Measurements from ENCODE around the gene GTF3A. TPM values are rescaled to one million over a fixed set of nuclear protein-coding genes. Genes with fewer than 3 reads are reported as not detected.

Gene GTF3A
- total and polyA plus RNA-seq, 2 experiments from 2014 or later, result 109 to 190 TPM

DNA sequence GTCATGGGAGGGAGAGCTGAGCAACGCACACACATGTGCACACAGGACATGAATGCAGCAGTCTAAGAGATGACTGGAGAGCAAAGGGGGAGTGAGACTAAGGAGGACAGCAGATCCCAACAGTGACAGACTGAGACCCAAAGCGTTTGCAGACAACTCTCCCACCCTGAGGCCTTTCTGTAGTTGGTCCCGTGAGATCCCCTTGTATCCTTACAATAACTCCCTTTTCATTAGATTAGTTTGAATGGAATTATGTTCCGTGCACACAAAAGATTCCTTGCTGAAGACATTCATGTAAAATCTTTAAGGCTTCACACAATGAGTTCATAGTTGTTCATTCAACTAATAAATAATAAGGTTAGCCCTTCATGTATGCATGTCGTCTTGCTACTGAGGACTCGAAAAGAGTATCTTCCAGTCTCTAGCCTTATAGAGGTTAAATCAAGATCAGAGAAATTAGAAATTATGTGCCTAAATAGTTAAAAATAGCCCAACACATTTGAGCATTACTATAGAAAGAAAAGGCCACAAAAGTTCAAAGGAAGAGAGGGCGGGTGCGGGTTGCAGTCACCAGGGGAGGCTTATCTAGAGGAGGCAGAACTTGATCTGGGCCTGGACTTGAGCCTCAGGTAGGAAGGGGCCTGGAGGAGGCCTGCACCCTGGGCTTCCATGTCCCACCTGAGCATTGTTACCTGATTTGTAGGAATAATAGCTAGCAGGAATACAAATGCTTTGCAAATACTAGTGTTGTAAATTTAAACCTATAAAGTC, 3.1 kb upstream of the GTF3A start:
- no peak overlapping the region for H3K4me3 ChIP-seq
- H3K36me3 ChIP-seq (ENCODE audit: insufficient read depth), result no peaks in the 10 kb centered on the region
- H3K27me3 ChIP-seq (ENCODE audit: insufficient read depth), result peaks cover 21% of the 10 kb centered on the region
- no peak overlapping the region for H3K4me2 ChIP-seq
- H3K9me2 ChIP-seq (ENCODE audit: insufficient read depth), result 0 out of 2 replicates have a peak, but pooled peaks cover 3% of the 10 kb centered on the region
- DNase-seq (ENCODE audit: low spot score) (no peak), ATAC-seq (no peak)
- no peaks in the 10 kb centered on the region; the same call in 1 of the 2 replicates for H4K20me1 ChIP-seq (replicated peaks; ENCODE audit: insufficient read depth)
- Mint-ChIP-seq H3K27me3 (ENCODE audit: insufficient read depth, low read depth, poor library complexity) (peaks cover 9% of the 10 kb centered on the region), H3K4me3 (no peak overlapping the region), H3K4me1 (peaks cover 12% of the 10 kb centered on the region), H3K36me3 (ENCODE audit: low read depth) (no peaks in the 10 kb centered on the region), H3K27ac (no peak overlapping the region), H3K9me3 (no peaks in the 10 kb centered on the region)
- H3F3A ChIP-seq (replicated peaks; ENCODE audit: low read depth), result no peaks in the 10 kb centered on the region
- TF ChIP-seq ZNF331 (CRISPR knock-in tag; IDR thresholded peaks at IDR 0.05; ENCODE audit: low read depth), result no peak
- TF ChIP-seq, protein P1, sequence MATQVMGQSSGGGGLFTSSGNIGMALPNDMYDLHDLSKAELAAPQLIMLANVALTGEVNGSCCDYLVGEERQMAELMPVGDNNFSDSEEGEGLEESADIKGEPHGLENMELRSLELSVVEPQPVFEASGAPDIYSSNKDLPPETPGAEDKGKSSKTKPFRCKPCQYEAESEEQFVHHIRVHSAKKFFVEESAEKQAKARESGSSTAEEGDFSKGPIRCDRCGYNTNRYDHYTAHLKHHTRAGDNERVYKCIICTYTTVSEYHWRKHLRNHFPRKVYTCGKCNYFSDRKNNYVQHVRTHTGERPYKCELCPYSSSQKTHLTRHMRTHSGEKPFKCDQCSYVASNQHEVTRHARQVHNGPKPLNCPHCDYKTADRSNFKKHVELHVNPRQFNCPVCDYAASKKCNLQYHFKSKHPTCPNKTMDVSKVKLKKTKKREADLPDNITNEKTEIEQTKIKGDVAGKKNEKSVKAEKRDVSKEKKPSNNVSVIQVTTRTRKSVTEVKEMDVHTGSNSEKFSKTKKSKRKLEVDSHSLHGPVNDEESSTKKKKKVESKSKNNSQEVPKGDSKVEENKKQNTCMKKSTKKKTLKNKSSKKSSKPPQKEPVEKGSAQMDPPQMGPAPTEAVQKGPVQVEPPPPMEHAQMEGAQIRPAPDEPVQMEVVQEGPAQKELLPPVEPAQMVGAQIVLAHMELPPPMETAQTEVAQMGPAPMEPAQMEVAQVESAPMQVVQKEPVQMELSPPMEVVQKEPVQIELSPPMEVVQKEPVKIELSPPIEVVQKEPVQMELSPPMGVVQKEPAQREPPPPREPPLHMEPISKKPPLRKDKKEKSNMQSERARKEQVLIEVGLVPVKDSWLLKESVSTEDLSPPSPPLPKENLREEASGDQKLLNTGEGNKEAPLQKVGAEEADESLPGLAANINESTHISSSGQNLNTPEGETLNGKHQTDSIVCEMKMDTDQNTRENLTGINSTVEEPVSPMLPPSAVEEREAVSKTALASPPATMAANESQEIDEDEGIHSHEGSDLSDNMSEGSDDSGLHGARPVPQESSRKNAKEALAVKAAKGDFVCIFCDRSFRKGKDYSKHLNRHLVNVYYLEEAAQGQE (IDR thresholded peaks at IDR 0.05; ENCODE audit: unreplicated experiment), result no peak
- no peak for TF ChIP-seq EZH2 (IDR thresholded peaks at IDR 0.05; ENCODE audit: low read depth, unreplicated experiment)
- no peak for TF ChIP-seq ZNF114 (CRISPR knock-in tag; IDR thresholded peaks at IDR 0.05)
- TF ChIP-seq EZH2phosphoT487 (IDR thresholded peaks at IDR 0.05; ENCODE audit: unreplicated experiment), result no peak
- TF ChIP-seq NANOG (IDR thresholded peaks at IDR 0.05; ENCODE audit: borderline replicate concordance), result no peak
- TF ChIP-seq, protein P2, sequence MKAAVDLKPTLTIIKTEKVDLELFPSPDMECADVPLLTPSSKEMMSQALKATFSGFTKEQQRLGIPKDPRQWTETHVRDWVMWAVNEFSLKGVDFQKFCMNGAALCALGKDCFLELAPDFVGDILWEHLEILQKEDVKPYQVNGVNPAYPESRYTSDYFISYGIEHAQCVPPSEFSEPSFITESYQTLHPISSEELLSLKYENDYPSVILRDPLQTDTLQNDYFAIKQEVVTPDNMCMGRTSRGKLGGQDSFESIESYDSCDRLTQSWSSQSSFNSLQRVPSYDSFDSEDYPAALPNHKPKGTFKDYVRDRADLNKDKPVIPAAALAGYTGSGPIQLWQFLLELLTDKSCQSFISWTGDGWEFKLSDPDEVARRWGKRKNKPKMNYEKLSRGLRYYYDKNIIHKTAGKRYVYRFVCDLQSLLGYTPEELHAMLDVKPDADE (IDR thresholded peaks at IDR 0.05), result no peak
- TF ChIP-seq CREB1 (CRISPR knock-in tag; IDR thresholded peaks at IDR 0.05; ENCODE audit: low read depth), result no peak
- TF ChIP-seq STAT1 (IDR thresholded peaks at IDR 0.05; ENCODE audit: unreplicated experiment), result no peak
- TF ChIP-seq, protein P3, sequence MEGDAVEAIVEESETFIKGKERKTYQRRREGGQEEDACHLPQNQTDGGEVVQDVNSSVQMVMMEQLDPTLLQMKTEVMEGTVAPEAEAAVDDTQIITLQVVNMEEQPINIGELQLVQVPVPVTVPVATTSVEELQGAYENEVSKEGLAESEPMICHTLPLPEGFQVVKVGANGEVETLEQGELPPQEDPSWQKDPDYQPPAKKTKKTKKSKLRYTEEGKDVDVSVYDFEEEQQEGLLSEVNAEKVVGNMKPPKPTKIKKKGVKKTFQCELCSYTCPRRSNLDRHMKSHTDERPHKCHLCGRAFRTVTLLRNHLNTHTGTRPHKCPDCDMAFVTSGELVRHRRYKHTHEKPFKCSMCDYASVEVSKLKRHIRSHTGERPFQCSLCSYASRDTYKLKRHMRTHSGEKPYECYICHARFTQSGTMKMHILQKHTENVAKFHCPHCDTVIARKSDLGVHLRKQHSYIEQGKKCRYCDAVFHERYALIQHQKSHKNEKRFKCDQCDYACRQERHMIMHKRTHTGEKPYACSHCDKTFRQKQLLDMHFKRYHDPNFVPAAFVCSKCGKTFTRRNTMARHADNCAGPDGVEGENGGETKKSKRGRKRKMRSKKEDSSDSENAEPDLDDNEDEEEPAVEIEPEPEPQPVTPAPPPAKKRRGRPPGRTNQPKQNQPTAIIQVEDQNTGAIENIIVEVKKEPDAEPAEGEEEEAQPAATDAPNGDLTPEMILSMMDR (conservative IDR thresholded peaks at IDR 0.05; ENCODE audit: low read depth in 2 of 2), result no peak
- no peak for TF ChIP-seq JUNB (IDR thresholded peaks at IDR 0.05; ENCODE audit: unreplicated experiment)
- TF ChIP-seq, protein P4, sequence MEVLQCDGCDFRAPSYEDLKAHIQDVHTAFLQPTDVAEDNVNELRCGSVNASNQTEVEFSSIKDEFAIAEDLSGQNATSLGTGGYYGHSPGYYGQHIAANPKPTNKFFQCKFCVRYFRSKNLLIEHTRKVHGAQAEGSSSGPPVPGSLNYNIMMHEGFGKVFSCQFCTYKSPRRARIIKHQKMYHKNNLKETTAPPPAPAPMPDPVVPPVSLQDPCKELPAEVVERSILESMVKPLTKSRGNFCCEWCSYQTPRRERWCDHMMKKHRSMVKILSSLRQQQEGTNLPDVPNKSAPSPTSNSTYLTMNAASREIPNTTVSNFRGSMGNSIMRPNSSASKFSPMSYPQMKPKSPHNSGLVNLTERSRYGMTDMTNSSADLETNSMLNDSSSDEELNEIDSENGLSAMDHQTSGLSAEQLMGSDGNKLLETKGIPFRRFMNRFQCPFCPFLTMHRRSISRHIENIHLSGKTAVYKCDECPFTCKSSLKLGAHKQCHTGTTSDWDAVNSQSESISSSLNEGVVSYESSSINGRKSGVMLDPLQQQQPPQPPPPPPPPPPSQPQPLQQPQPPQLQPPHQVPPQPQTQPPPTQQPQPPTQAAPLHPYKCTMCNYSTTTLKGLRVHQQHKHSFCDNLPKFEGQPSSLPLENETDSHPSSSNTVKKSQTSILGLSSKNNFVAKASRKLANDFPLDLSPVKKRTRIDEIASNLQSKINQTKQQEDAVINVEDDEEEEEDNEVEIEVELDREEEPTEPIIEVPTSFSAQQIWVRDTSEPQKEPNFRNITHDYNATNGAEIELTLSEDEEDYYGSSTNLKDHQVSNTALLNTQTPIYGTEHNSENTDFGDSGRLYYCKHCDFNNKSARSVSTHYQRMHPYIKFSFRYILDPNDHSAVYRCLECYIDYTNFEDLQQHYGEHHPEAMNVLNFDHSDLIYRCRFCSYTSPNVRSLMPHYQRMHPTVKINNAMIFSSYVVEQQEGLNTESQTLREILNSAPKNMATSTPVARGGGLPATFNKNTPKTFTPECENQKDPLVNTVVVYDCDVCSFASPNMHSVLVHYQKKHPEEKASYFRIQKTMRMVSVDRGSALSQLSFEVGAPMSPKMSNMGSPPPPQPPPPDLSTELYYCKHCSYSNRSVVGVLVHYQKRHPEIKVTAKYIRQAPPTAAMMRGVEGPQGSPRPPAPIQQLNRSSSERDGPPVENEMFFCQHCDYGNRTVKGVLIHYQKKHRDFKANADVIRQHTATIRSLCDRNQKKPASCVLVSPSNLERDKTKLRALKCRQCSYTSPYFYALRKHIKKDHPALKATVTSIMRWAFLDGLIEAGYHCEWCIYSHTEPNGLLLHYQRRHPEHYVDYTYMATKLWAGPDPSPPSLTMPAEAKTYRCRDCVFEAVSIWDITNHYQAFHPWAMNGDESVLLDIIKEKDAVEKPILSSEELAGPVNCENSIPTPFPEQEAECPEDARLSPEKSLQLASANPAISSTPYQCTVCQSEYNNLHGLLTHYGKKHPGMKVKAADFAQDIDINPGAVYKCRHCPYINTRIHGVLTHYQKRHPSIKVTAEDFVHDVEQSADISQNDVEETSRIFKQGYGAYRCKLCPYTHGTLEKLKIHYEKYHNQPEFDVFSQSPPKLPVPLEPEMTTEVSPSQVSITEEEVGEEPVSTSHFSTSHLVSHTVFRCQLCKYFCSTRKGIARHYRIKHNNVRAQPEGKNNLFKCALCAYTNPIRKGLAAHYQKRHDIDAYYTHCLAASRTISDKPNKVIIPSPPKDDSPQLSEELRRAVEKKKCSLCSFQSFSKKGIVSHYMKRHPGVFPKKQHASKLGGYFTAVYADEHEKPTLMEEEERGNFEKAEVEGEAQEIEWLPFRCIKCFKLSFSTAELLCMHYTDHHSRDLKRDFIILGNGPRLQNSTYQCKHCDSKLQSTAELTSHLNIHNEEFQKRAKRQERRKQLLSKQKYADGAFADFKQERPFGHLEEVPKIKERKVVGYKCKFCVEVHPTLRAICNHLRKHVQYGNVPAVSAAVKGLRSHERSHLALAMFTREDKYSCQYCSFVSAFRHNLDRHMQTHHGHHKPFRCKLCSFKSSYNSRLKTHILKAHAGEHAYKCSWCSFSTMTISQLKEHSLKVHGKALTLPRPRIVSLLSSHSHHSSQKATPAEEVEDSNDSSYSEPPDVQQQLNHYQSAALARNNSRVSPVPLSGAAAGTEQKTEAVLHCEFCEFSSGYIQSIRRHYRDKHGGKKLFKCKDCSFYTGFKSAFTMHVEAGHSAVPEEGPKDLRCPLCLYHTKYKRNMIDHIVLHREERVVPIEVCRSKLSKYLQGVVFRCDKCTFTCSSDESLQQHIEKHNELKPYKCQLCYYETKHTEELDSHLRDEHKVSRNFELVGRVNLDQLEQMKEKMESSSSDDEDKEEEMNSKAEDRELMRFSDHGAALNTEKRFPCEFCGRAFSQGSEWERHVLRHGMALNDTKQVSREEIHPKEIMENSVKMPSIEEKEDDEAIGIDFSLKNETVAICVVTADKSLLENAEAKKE (CRISPR knock-in tag; IDR thresholded peaks at IDR 0.05), result no peak
- TF ChIP-seq POLR2AphosphoS5 (IDR thresholded peaks at IDR 0.05; ENCODE audit: low read depth), result no peak
- peaks cover 11% of the 10 kb centered on the region for H3K4me1 ChIP-seq (ENCODE audit: insufficient read depth)
- no peak overlapping the region for H2AFZ ChIP-seq
- no peak overlapping the region for H3K27ac ChIP-seq (ENCODE audit: low read depth)
- peaks cover 15% of the 10 kb centered on the region for H3K79me2 ChIP-seq (replicated peaks; ENCODE audit: insufficient read depth)

Measured in GM23338 (cell line).